HG02884 (cell line): Measurements from ENCODE around the gene SYNPR.

Experiments
- ATAC-seq: cut with Tn5 transposase; IDR thresholded peaks from one replicate; pipeline ENCODE4 v1.9.1; 2021; ENCODE audit warnings: mild to moderate bottlenecking, moderate library complexity; ENCODE audit not compliant: unreplicated experiment

Gene SYNPR

DNA sequence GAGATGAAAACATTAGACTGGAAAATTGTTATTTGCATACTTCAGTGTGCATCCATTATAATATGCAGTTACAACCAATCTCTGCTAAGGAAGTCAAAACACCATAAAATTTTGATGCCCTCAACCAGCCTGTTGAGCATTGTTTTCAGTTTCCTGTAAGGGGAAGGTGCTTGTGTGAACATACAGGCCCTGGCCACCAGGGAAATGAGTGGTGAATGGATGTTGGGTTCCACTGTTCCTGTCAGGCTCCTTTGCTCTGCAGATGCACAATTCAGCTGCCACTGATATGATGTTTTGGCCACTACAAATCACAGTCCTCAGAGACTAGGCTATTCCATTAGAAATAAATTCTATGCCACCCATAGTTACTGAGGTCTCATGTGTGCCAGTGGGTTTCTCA lies 184.6 kb downstream of the SYNPR start:
- no peak for ATAC-seq

DNA sequence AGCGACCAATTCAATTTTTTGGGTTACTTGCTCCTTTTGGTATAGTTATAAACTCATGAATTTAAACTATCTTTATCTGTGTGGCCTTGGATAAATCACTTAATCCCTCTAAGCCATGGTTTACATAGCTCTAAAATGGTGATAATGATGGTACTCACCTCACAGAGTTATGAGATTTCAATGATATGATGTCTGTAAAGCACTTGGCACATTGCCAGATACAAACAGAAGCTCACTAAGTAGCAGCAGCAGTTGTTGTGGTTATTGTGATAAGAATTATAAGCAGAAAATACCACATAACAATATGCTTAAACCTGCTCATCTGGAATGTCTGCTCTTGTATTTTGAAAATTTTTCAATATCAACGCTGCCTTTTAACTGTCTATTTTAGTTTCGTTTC lies 189.3 kb downstream of the SYNPR start:
- no peak for ATAC-seq

DNA sequence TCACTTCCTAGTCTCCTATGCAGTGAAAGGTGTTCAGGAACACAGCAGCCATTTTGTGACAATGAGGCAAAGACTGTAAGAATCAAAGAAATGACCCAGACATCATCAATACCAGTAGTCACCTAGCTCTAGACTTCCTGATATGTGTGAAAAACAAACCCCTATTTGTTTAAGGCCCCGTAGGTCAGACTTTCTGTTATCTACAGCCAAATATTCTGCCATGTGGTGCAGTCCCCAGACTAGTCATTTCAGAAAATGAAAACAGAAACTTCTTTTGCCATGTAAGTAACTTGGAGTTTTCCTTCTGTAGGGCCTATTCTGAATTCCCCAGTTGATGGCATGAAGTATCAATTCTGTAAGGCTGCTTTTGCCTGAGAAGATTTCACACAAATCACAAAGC lies 192.6 kb downstream of the SYNPR start:
- peak; percentile 51 for ATAC-seq

DNA sequence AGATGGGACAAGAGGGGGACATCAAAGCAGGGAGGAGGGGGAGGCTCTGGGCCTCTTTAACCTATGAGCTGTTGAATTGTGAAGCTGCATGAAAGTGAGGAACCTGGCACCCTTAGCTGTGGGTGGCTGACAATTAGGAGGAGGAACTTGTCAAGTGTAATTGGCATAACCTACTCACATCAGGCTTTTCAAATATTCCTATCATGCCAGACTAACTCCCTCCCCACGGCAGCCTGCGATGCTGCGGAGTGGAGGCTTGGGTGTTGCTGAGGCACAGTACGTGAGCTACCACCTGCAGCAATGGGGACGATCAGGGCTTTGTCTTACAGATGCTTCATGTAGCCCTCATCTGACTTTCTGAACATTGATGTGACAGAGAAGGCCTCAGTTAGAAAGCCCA lies 193.7 kb downstream of the SYNPR start:
- no peak for ATAC-seq

DNA sequence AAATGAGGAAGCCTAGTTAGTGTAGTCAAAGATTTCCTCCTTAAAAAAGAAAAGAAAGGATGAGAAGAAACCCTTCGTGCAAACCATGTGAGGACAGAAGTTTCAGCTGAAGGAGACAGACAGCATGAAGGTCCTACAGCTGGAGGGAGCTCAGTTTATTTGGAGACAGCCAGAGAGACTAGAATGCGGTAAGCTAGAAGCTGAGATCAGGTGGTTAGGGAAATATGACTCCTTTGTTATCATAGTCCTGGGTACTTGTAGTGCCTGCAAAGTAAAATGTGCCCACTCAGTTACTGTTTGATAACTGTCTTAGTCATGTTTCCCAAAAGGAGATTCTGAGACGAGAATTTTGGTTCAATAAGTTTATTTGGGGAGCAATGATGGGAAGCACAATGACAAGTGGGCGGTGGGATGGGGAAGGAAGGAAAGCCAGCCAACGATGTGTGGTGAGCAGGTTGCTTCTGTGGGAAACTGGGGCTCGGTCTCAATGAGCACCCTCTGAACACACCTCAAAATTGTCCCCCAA lies 195.6 kb downstream of the SYNPR start:
- ATAC-seq: no peak

DNA sequence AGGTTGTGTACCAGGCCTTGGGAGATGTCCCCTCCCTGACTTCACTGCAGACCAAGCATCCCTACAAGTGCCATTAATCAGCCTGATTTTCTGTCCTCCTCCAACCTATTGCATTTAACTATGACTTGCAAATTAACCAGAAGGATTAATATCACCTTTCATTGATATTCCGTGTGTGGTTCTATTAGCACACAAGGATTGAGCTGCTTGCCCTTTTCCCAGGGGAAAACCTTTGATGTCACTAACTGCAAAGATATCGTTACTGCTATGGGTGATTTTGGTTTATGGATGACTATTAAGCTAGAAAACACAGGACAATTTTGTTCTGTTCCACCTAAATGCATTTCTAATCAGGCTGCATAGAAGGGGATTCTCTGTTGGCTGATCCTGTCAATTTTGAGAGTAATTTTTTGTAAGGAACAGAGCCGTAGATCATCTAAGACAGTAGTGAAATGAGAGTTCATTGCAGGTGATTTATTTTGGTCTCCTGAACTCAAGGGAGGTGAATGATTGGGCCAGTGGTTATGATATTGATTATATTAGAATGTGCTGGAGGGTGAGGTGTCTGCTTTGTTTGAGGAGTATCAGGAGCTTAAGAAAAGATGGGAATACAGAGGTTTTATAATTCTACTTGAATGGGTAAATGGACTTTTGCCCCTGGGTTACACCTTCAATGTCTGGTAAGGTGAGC lies 196.9 kb downstream of the SYNPR start:
- no peak for ATAC-seq

DNA sequence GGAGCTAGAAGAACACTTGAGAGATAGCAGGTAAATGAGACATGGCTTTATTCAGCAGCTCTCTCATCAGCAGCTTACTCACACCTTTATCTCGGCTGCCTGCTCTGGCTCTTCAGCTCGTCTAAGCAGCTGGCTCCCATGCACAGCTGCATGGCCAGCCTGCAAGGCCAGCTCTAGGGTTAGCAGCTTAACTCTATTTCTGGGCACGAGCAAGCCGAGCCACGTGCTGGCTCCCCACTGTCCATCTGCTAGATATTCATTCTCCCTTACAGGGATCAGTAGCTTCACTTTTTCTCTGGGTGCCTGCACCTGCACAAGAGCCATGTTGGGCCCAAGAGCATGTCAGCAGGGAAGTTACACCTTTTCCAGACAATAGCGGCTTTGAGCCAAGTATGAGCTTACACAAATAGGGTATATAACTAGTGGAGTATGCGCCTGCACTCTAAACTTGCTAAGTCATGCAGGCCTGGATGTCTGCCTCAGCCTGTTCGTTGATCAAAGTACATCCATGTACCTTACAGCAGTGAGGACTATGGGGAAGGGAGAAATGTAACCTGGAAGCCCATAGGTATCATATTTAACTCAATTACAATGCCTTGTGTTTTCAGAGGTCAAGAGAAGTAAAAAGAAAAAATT lies 199.5 kb downstream of the SYNPR start:
- ATAC-seq: no peak

DNA sequence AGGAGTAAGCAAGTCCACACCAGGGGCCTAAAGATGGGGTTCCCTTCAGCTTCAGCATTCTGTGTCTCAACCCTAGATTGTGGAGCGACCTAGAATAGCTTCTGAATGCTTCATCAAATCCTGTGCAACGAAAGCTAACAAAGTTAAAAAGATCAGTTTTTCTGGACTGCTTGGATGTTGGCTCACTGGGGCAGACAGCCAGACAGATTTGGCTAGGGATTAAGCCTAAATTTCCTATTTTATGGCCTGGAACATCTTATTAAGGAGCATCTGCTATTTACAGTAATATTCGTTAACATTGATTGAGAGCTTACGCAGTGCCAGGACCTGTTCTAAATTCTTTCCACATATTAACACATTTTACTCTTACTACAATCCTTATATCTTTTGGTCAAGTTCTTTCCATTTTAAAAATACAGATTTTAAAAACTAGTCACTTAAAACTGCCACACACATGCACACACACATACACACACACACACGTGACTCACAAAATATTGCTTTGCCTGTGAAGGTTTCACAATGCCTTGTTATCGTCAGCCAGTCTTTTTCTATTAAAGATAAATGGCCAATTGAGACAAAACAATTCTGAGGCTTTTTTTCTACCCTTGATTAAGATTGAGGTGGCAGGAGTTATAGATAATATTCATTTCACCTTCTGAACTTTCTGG lies 201.0 kb downstream of the SYNPR start:
- ATAC-seq: no peak

DNA sequence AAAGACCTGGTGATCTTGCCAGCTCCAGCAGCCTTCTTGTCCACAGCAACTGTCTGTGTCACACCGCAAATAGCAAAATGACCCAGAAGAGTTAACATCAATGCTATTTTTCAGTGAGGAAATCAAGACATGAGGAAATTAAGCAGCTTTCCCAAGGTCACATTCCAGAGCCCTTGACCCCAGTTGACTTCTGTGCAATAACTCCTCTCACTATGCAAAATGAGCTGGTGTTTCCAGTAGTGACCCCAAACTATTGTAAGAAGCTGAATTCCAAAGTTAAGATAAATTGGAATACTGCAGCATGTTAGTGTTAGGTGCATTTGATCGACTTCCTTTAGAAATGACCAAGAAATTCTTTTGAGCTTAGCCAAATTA lies 201.5 kb downstream of the SYNPR start:
- no peak for ATAC-seq

DNA sequence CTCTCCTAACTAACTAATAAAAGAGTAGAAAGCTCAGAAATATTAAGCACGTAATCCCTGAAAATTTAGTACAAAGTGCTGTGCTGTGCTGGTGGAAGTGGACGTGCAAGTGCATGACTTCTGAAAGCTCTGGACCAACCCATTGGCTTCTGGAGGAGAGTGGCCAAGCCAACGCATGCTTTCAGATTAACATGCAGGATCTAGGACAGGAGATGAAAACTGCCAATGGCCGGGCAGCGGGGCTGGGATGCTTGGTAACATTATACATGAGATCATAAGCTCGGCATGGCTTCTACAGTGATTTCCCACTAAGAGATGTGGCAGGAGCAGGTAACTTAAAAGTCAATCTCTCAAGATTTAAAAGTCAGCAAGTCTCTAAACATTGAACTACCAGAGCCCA lies 203.5 kb downstream of the SYNPR start:
- no peak for ATAC-seq

DNA sequence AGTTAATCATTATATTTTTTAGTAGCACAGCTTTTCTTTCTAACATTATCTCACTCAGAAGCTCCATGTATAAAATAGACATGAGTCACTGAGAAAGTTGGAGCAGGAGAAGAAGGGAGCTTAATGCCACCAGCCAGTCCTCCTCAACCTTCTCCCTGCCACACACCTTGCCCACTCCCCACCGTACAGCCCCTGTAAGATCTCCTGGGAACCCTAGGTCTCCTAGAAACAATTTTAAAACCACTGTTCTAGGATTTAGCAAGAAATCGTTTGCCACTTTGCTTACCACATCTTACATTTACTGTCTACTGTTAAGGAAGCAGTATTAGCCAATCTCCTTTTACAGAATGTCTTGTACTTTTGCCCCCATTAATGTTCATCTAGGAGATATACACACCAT lies 204.2 kb downstream of the SYNPR start:
- no peak for ATAC-seq

DNA sequence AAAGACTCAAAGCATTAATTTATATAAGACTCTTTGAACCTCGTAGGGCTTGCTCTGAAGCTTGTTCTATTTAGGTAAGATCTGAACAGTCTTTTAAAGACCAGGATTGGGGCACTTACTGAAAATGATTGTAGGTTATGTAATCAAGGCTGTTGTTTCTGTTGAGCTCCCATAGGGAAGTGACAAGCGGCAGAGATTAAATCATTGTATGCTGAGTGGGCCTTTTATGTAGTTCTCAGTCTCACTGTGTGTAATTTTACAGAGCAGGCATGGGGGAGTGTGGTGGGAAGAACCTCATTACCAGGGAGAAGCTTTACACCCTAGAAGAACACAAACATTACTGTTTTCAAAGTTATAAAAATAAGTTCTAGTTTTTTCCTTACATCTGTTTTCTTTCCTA lies 214.4 kb downstream of the SYNPR start:
- no peak for ATAC-seq

DNA sequence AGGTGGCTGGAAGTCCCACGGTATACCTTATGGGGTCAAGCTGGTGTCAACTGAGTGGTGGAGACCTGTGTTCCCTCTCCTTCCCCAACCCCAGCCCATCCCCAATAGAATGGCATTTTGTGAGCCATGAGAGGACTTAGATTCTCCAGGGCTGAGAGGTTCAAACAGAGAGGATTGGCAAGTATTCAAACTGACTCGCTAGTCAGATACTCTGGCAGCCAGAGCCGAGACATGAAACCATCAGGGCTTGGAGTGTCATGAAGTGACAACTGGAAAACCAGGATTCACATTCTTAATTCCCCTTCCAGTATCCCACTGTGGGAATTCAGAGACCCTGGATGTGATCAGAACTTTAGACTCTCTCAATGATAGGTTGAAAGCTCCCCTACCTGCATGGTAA lies 215.0 kb downstream of the SYNPR start:
- no peak for ATAC-seq

DNA sequence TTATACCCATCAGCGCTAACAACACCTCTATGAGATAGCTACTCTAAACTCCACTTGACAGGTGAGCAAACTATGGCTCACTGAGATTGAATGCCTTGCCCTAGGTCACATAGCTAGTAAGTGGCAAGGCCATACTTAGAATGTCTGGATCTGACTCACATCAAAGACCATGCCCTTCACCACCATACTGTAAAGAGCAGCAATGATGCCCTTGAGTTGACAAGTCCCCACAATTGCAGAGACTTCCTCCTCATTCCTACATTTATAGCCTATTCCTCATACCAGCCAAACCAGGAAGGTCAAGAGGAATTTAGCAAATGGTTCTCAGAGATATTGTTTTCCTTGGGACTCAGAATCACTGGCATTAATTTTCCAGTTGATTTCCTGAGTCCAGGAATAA lies 216.5 kb downstream of the SYNPR start:
- ATAC-seq: no peak

DNA sequence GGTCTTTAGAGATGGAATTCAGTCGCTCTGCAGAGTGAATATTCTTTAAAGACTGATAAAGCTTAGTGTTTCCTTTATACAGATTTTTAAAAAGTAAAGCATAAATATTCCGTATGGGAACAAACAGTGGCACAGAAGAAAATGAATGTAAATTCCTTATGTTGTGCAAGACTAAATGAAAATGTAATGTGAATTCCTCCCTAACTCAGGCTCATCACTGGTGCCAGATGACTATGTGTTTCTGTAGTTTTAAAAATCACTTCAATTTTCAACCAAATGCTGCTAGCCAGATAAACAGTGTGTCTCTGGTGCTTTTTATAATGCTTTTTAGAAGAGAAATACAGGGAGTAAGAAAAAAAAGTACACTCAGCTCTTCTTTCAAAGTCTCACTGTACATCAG lies 219.5 kb downstream of the SYNPR start:
- ATAC-seq: no peak

DNA sequence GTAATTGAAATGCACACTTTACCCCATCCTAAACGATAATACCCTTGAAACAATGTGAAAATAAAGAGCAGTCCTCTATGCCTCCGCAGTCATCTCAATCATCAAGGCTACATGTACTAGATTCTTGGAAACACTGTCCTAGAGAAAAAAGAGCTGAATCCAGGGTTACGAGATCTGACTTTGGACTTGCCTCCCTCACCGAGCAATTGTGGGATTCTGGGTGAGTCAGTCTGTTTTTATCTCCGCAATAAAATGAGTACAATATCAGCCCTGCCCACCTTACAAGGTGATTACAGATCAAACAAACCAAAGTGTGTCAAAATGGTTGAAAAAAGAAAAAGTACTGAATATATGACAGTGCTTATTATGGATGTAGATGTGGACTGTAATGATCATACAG lies 222.1 kb downstream of the SYNPR start:
- ATAC-seq: no peak

DNA sequence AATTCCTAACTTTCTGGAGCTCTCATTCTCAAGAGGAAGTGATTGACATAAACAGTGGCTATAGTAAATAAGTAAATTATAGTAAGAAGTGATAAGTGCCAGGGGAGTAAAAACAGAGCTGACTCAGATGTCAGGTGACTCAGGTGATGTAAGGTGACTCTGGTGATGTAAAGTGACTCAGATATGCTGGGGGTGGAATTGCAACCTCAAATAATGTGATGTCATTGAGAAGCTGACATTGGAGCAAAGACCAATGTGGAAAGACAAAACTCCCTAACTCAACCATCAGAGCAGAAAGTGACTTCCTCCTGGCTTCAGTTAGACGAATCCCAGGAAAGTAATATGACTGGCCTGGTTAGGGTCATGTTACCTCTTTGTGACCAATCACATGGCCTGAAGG lies 230.2 kb downstream of the SYNPR start:
- no peak for ATAC-seq

DNA sequence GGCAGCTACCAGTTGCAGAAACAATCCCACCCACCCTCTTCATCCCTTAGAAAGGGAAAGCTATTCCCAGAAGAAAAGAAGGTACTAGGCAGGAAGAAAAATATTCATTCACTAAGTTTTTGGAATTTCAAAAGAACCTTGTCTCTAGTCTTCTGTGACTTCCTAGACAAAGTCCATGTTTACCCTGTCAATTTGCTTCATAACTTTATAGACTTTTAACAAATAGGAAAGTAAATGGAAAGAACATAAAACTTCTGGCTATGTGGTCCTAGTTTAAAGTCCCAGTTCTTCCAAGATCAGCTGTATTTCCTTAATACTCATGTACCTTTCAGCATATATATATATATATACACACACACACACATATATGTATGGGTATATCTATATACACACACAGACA lies 230.7 kb downstream of the SYNPR start:
- ATAC-seq: no peak

DNA sequence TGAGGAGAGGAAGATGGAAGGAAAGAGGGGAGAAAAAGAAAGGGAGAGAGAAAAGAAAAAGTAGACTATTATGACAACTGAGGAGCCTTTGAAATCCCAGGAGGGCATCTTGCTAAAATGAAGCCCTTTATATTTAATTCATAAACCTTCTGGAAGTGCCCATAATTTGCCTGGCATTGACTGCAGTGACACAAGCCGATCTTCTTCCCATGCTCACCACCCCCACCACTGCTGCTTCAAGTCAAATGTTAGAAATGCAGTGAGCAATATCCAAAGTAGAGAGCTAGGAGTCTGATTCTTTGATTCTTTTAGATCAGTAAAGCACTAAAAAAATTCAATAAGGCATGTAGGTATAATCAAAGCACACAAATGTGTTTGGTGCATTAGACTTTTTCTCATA lies 235.7 kb downstream of the SYNPR start:
- ATAC-seq: no peak

DNA sequence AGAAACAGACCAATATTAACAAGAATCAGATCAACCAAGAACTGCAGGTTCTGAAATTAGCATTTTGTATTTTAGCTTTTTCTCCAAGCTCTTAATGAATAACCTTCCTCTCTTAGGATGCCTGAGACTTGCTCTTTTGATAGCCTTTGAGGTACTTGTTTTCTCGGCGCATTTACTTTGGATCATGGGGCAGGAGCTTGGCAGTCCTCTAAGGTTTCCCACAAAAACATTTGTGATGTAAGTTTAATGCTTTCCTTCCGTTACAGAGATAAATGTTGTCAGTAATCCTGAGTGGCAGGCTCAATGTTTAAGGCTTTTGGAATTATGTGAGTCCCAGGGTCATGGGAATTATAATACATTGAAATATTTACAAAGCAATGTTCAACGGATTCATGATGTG lies 236.6 kb downstream of the SYNPR start:
- no peak for ATAC-seq

DNA sequence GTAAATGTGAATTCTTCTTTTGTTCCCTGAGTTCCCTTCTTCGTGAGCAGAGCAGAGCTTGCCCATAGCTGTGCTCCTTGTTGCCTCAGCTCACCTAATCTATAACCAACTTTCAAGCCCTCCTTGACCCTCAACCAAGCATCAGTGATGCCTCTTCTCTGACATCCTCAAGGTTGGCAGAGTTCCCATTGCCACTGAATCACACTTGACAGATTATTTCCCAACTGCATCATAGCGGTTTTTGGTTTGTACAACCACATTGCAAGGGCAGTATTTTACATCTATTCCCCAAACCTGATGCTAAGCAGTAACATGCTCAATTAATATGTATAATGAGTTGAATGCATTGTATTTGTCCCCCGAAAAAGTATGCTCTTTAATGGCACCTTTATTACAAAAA lies 241.3 kb downstream of the SYNPR start:
- no peak for ATAC-seq

DNA sequence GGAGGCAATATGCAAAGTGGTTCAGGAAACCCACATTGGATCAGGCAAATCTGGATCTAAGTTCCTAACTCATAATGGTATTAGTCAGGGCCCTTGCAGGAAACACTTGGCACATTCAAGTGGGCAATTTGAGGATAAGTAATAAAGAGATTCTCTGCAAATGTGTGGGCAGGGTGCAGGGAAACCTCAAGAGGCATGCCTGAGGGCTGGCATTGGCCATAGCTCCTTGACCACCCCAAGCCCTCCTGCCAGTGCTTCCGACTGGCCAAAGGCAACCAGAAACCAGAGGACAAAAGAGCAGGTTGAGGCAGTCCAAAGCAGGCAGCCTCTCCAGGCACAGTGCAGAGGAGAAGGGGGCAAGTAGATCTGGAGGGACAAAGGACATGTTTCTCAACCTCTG lies 243.5 kb downstream of the SYNPR start:
- ATAC-seq: no peak
